K562 (cell line): Measurements from ENCODE around the gene OVOL3. TPM values are rescaled to one million over a fixed set of nuclear protein-coding genes. Genes with fewer than 3 reads are reported as not detected.

Experiments
- ARNT ChIP-seq, 2 experiments: fragments of 450-650 bp; IDR thresholded peaks; 2 replicates each; pipeline ENCODE4 v1.6.1; 2016; ENCODE audit warnings: mild to moderate bottlenecking in 1 of 2
- ASH1L ChIP-seq: fragments of 450-650 bp; IDR thresholded peaks from 2 replicates; pipeline ENCODE4 v1.6.1; 2018; ENCODE audit warnings: borderline replicate concordance, mild to moderate bottlenecking, low read depth; ENCODE audit not compliant: partially characterized antibody
- CREM ChIP-seq: IDR thresholded peaks from 2 replicates; pipeline ENCODE4 v1.6.1; 2014; ENCODE audit warnings: antibody characterized with exemption, low read depth
- HCFC1 ChIP-seq: IDR thresholded peaks from 2 replicates; pipeline ENCODE4 v1.6.1; 2012; ENCODE audit warnings: low read depth, low read length, improper control_type of control experiment
- KLF16 ChIP-seq: IDR thresholded peaks from 2 replicates; pipeline ENCODE4 v1.6.1; 2016; ENCODE audit warnings: antibody characterized with exemption
- MTA3 ChIP-seq: fragments of 450-650 bp; formaldehyde crosslinking; IDR thresholded peaks from 2 replicates; pipeline ENCODE4 v1.6.1; 2017; ENCODE audit warnings: mild to moderate bottlenecking, borderline replicate concordance
- MYC ChIP-seq, 2 experiments: fragments of 250-450 bp in 1 of 2; sonication (Bioruptor Pico) in 1 of 2; IDR thresholded peaks; 2 replicates each; pipeline versions ENCODE4 v1.5.1 to v1.6.1; 2012 to 2021; ENCODE audit warnings: low read depth in 2 of 2, borderline replicate concordance in 1 of 2, improper control_type of control experiment in 1 of 2, low read length in 1 of 2, mild to moderate bottlenecking in 1 of 2, moderate library complexity in 1 of 2
- REST ChIP-seq, 2 experiments: fragments of 450-650 bp; formaldehyde crosslinking in 1 of 2; IDR thresholded peaks; 2 replicates each; pipeline versions ENCODE4 v1.4.0 to v1.6.1; 2014 to 2020; ENCODE audit warnings: mild to moderate bottlenecking in 2 of 2, borderline replicate concordance in 1 of 2, low read depth in 1 of 2
- SMARCE1 ChIP-seq: fragments of 450-650 bp; IDR thresholded peaks from 2 replicates; pipeline ENCODE4 v1.7.1; 2016; ENCODE audit warnings: mild to moderate bottlenecking
- SRF ChIP-seq, 2 experiments: fragments of 250-450, 450-650 bp in 1 of 2; sonication (Bioruptor Pico) in 1 of 2; sonication (generic) in 1 of 2; formaldehyde crosslinking; IDR thresholded peaks; 2 replicates each; pipeline versions ENCODE4 v1.5.0 to v1.5.1; 2020 to 2022; ENCODE audit warnings: mild to moderate bottlenecking in 1 of 2, missing genetic modification reagents in 1 of 2
- TAF1 ChIP-seq: IDR thresholded peaks from 2 replicates; pipeline ENCODE4 v1.6.1; 2011; ENCODE audit warnings: mild to moderate bottlenecking, low read length, moderate library complexity; ENCODE audit not compliant: insufficient read depth, control insufficient read depth, severe bottlenecking; ENCODE audit errors: extremely low read depth
- TAL1 ChIP-seq: fragments of 450-650 bp; IDR thresholded peaks from 2 replicates; pipeline ENCODE4 v1.6.1; 2016; ENCODE audit warnings: mild to moderate bottlenecking
- TBP ChIP-seq: optimal IDR thresholded peaks from 2 replicates; pipeline ENCODE3; 2011; ENCODE audit warnings: low read depth, low read length, improper control_type of control experiment
- ZBTB9 ChIP-seq: fragments of 450-650 bp; formaldehyde crosslinking; IDR thresholded peaks from 2 replicates; pipeline ENCODE4 v1.4.0; 2020; ENCODE audit warnings: mild to moderate bottlenecking, moderate library complexity
- ZNF134 ChIP-seq: fragments of 250-450 bp; sonication (Bioruptor Pico); conservative IDR thresholded peaks from 2 replicates; pipeline ENCODE4 v1.4.0; 2020
- ZNF253 ChIP-seq: fragments of 250-450 bp; sonication (Bioruptor Pico); conservative IDR thresholded peaks from 2 replicates; pipeline ENCODE4 v1.6.1; 2021; ENCODE audit warnings: mild to moderate bottlenecking
- ZNF408 ChIP-seq: fragments of 250-450 bp; sonication (Bioruptor Pico); IDR thresholded peaks from 2 replicates; pipeline ENCODE4 v1.4.0; 2020; ENCODE audit warnings: low read depth, mild to moderate bottlenecking, moderate library complexity
- ZNF586 ChIP-seq: fragments of 450-650 bp; formaldehyde crosslinking; conservative IDR thresholded peaks from 2 replicates; pipeline ENCODE4 v1.4.0; 2020; ENCODE audit warnings: mild to moderate bottlenecking, moderate library complexity
- polyA plus RNA-seq, 8 experiments: library from polyadenylated mRNA; depleted of rRNA in 4 of 8; stranded (reverse) in 5 of 8; unstranded in 3 of 8; fragments of >200 nt; fragmentation: Nextera tagmentation in 2 of 8; fragmentation: Illumina TruSeq in 1 of 8; extraction: Ambion mirVana in 2 of 8; extraction: Trizol in 1 of 8; gene quantifications; 2 replicates each; pipeline versions ENCODE4 v1.2.1 to v1.2.3, GENCODE V29; 2011 to 2014; ENCODE audit warnings: inconsistent platforms in 1 of 8, missing spikeins in 1 of 8
- total RNA-seq, 7 experiments: library from RNA; depleted of rRNA in 6 of 7; stranded (reverse); fragments of >200 nt in 6 of 7; fragmentation: Illumina TruSeq in 2 of 7; extraction: Trizol in 2 of 7; gene quantifications; 2 replicates each; pipeline versions ENCODE4 v1.2.1 to v1.2.3, GENCODE V29; 2011 to 2021; ENCODE audit warnings: low replicate concordance in 1 of 7

The OVOL3 gene
- total and polyA plus RNA-seq, 9 of the 15 experiments (the other 6 are each of a cell fraction or from before 2014, with no cell fraction given), result not detected

GRCh38 chr19:36114721-36115452 lies 3.9 kb downstream of the OVOL3 start, which contains the start of gene POLR2I (continued):
- no peak for TF ChIP-seq REST (IDR thresholded peaks at IDR 0.05; ENCODE audit: borderline replicate concordance)
- TF ChIP-seq REST (CRISPR knock-in tag; IDR thresholded peaks at IDR 0.05; ENCODE audit: low read depth), result peak; percentile 75; the same call in 1 of the 2 replicates
- TF ChIP-seq MYC (IDR thresholded peaks at IDR 0.05; ENCODE audit: low read depth, low read length), result peak; percentile 99
- peak; percentile 97 for TF ChIP-seq MYC (CRISPR knock-in tag; IDR thresholded peaks at IDR 0.05; ENCODE audit: borderline replicate concordance, low read depth)
- no peak for TF ChIP-seq SMARCE1
- peak; percentile 64 for TF ChIP-seq HCFC1
- peak; percentile 33 for TF ChIP-seq TBP
- TF ChIP-seq ZNF253 (CRISPR knock-in tag), result no peak
- peak; percentile 84; the same call in 1 of the 2 replicates for TF ChIP-seq ZBTB9 (CRISPR knock-in tag)
- TF ChIP-seq ZNF408, result no peak
- TF ChIP-seq ZNF586, result no peak
- TF ChIP-seq TAL1, result no peak
- peak; percentile 93 for TF ChIP-seq ASH1L
- TF ChIP-seq SRF (CRISPR knock-in tag; IDR thresholded peaks at IDR 0.05), result 0 out of 4 replicates have a peak, but pooled peaks of 1 of the 2 experiments have one; percentile 11
- TF ChIP-seq TAF1, result peak; percentile 45
- TF ChIP-seq ARNT (IDR thresholded peaks at IDR 0.05), result no peak
- TF ChIP-seq MTA3, result peak; percentile 99
- peak; percentile 76 for TF ChIP-seq KLF16
- TF ChIP-seq CREM, result peak; percentile 66
- TF ChIP-seq ZNF134 (CRISPR knock-in tag), result 0 out of 2 replicates have a peak, but pooled peaks have one; percentile 28
